GM18499 (cell line): ENCODE results near the gene TH.
"Not testable (repeated sequence)": the region's sequence is repeated elsewhere in the genome, so short reads cannot be mapped to it uniquely, and the experiment has no call there.

Experiments
- ATAC-seq: cut with Tn5 transposase; IDR thresholded peaks from one replicate; pipeline ENCODE4 v1.9.1; 2021; ENCODE audit warnings: moderate number of reproducible peaks; ENCODE audit not compliant: insufficient read depth, unreplicated experiment

The TH gene

DNA sequence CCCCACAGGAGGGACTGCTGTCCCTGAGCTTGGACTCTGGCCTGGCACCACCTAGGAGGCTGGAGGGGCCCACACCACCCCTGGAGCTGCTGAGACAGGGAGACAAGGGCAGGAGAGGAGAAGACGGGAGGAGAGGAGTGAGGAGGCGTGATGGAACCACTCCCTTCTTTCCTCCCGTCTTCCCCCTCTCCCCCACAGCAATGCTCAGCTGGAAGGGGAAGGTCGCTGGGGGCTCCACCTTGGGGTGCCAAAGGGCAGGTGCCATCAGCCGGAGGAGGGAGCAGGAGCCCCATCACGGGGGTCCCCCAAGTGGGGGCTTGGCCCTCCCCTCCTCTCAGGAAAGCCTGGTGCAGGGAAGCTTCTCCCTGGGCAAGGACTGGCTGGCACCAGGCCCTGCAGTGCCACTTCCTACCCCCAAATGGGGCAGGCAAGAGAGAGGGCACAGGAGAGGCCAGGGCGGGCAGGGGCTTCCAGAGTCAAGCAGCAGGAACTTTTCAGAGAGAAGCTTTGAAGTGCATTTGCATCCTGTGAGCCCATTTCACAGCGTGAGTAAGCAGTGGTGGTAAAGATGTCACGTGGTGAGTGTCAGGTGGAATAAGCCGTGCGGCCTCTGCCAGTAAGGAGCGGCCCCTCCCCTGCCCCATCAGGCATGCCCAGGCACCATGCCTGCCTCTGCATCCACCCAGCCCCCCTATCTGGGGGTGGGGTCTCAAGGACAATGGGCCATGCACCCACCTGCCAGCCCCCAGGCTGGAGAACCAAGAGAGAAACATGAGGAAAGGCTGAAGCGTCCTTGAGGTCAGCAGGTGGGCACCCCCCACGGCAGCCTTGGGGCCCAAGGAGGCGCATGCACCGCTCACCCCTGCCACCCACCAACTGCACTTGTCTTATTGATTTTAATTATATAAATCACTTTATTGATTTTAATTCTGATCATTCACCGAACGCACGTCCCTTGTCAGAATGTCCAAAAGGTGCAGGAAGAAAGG, 37.3 kb downstream of the TH start:
- no peak for ATAC-seq

DNA sequence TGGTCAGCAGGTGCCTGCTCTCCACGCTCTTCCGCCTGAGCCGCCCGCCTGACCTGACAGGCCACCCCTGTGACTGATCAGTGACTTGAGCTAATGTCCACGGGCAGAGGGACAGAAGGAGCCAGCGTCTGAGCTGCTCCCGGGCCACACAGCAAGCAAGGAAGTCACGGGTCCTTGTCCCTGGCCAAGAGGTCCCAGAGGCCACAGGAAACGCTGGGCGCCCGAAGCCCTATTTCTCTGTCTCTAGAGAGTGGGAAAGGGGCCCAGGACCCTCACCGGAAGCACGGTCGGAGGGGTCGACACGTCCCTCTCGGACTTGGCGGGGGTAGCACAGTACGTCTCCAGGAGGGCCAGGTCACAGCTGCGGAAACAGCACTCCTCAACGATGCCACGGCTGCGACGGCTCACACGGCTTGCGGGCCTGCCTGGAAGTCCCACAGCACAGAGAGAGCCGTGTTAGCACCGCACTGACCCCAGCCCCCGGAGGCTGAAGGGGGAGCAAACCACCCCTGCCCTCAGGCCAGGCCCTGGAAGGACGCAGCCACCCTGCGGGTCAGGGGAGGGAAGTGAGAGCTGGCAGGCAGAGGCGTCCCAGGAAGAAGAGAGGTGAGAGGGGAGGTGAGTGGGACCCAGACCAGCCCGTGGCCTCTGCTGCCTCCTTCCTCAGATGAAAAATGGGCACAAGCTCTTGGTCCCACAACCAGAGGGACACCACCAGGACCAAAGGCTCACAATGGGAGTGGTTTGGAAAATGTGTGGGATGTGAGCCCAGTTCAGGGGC, 38.2 kb downstream of the TH start:
- ATAC-seq = no peak

DNA sequence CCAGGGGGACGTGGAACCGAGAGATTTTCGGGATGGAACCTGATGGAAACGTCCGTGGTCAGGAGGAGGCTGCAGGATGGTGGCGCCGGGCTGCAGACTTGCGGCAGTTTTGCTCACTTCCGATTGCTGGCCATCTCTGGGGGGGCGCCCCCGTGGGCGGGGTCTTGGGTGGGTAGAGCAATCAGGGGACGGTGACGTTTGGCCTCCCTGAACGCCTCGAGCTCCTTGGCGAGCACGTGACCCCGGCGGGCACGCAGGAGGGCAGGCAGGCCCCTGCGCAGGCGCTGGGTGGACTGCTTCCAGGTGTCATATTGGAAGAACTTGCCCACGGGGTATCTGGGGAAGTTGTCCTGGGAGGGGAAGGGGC, 38.8 kb downstream of the TH start:
- no peak for ATAC-seq

DNA sequence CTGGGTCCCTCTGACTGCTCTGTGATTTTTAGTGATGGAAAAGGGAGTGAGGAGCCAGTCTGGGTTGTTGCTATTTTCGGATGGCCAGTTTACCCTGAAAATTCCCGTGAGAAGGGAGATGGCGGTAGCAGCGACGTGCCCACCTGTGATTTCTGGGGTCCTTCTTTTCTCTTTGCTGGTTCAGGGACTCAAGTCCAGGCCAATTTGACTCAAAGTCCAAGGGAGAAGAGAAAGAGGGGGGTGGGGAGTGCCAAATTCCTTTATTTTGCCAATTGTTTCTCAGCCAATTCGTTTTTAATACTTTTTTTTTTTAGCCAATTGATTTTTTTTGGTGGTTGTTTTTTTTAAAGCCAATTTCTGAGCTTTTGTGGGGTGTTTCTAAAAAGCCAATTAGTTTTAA, 39.4 kb downstream of the TH start:
- ATAC-seq = no peak

DNA sequence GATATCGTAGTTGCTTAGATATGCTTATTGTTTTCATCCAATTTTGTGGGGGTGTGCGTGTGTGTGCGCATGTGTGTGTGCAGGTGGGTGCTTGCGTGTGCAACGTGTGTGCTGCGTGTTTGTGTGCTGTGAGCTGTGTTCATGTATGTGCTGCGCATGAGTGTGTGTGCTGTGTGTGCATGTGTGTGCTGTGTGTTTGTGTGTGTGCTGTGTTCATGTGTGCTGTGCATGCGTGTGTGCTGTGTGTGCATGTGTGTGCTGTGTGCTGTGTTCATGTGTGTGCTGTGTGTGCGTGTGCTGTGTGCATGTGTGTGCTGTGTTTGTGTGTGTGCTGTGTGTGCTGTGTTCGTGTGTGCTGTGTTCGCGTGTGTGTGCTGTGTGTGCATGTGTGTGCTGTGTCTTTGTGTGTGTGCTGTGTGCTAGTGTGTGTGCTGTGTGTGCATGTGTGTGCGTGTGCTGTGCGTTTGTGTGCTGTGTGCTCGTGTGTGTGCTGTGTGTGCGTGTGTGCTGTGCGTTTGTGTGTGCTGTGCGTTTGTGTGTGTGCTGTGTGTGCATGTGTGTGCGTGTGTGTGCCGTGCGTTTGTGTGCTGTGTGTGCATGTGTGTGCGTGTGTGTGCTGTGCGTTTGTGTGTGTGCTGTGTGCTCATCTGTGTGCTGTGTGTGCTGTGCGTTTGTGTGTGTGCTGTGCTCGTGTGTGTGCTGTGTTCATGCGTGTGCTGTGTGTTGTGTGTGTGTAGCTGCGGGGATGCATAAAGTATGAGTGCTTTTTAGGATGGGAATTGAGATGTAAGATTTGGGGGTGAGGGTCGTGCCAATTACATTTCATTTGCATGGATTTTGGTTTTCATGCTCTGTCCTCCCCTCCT, 40.0 kb downstream of the TH start:
- ATAC-seq = no peak

DNA sequence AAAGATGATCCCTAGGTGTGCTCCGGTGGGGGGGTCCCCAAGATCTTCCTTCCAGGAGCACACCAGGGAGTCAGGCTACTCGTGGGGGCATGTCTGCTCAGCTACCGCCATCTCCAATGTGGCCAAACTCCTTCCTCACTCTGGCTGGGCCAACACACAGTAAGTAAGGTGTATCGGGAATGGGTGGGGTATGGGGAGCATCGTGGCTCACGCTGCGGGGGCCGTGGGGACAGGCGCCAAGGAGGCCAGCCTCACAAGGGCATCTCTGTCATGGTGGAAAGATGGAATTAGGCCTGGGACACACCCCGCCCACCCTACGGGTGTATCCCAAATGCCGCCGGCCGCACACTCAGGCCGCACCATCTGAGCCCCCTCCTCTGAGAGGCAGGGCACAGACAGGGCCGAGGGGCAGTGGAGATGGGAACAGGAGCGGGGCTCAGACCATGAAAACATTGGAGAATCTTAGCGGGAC, 40.7 kb downstream of the TH start:
- ATAC-seq = no peak

DNA sequence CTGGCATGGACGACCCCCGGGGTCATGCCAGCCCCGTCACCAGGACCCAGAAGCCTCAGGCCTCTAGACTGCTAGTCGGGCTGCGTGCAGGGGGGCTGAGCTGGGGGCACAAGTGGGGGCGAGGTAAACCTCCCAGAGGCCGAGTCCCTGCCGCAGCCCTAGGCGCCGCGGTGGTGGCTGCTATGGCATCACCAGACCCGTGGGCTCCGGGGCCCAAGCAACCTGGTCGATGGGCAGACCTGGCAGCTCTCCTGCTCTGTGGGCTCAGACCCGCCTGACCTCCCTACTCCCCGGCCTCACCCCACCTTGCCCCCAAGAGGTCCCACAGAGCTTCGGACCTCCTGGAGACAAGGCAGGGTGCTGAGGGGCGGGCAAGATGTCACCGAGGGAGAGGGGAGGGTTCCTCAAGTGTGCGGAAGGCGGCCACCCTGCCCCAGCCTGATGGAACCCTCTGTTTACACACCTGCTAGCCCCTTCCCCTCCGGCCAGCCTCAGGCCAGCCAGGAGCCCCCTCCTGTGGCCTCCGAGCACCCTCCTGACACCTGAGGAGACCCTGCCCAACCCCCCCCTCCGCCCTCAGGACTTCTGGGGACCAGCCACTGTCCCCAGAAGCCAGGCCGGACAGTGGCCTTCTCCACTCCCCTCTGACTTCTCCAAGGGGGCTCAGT, 41.8 kb downstream of the TH start:
- ATAC-seq = no peak

DNA sequence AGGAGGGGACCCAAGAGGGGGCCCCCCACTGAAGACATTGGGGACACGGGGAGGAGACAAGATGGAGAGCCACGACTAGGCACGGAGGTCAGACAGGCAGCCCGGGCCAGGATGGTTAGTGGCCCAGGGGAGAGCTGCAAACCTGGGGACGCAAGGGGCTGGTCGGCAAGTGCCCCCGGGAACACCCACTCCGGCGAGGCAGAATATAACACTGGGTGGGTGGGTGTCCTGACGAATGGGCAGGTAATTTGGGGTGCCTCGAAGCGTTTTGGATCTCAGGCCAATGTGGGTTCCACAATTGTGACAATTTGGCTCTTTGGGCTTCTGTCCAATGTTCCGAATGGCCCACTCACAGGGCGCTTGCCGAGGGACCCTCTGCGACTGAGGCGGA, 42.3 kb downstream of the TH start:
- no peak for ATAC-seq

DNA sequence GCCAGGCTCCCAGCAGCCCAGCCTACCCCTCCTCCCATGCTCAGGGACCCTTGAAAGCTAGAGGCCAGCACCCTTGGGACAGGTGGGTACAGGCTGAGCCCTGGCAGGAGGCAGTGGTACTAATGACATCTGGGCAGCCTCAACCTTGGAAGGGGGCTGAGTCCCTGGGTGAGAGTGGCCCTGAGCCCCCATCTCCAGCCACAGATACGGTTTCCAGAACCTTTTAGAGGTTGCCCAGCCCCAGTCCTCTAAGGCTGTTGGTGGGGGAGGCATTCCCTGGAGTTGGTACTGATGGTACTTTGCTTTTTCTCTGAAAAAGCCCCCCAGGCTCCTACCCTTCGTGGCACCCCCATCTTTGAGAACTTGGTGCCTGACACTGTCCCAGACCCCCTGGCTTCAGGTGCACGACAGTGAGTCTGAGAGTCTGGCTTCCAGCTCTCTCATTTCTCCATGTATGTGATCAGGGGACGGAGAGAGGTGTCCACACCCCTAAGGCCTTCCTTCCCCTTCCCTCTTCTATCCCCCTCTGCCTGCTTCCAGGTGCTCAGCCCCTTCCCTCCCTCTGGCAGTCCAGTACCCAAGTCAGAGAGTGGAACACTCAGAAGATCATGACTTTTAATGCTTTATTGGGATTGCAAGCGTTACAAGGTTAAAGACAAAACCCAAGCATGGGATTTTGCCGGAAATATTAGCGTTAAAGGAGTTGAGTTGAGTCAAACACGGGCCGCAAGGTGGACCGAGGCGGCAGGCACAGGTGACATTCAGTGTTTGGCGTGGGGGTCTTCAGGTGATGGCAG, 42.9 kb downstream of the TH start:
- ATAC-seq = no peak

DNA sequence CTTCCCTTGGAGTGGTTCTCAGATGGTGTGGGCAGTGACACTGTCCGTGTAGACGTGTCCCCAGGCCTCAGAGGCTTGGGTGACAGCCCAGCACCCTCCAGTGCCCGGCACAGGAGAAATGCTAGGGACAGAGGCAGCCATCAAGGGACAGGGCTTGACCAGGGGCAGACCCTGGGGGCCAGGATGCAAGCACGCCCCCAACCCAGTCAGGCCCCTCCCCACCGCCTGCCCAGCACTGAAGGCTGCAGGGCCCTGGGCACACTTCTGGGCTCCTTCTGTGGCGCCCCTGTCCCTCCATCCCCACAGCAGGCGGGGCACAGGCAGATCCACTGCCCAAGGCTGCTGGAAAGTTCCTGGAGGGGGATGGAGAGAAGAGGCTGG, 43.5 kb downstream of the TH start:
- ATAC-seq = no peak

DNA sequence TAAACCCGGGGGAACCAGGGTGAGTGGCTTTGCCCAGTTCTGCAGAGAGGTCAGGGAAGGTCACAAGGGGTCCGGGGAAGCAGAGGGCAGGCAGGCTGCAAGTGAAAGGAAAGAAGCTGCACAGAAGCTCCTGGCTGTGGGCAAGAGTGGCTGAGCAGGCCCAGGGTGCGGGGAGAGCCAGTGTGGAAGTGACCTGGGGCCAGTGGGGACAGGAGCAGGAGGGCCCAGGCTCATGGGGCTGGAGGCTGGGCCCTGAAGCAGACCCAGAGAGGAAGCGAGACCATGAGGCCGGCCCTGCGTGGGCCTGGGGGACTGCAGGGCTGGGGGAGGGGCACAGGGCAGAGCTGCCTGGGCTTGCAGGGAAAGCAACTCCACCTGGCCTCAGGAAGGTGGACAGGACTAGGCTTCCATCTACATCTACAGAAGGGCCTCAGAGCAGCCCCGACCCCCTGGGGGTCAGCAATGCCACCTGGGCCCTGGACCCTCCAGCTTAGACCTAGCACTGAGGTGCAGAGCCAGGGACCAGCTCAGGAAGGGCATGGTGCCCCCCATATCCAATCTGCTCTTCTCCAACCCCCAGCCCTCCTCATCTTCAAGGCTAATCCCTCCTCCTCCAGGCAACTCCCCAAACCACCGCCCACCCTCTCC, 44.0 kb downstream of the TH start:
- ATAC-seq = no peak

DNA sequence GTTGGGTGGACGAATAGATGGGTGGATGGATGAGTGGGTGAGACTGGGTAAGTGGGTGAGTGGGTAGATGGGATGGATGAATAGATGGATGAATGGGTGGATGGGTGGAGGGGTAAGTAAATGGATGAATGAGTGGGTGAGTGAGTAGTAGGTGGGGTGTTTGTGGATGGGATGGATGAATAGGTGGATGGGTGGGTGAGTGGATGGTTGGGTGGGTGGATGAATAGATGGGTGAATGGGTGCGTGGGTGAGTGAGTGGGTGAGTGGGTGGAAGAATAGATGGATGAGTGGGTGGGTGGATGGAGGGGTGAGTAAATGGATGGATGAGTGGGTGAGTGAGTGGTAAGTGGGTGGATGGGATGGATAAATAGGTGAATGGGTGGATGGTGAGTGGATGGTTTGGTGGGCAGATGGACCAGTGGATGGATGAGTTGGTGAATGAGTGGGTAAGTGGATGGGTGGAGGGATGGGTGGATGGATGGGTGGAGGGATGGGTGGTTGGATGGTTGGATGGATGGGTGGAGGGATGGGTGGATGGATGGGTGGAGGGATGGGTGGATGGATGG, 45.0 kb downstream of the TH start:
- ATAC-seq = no peak

DNA sequence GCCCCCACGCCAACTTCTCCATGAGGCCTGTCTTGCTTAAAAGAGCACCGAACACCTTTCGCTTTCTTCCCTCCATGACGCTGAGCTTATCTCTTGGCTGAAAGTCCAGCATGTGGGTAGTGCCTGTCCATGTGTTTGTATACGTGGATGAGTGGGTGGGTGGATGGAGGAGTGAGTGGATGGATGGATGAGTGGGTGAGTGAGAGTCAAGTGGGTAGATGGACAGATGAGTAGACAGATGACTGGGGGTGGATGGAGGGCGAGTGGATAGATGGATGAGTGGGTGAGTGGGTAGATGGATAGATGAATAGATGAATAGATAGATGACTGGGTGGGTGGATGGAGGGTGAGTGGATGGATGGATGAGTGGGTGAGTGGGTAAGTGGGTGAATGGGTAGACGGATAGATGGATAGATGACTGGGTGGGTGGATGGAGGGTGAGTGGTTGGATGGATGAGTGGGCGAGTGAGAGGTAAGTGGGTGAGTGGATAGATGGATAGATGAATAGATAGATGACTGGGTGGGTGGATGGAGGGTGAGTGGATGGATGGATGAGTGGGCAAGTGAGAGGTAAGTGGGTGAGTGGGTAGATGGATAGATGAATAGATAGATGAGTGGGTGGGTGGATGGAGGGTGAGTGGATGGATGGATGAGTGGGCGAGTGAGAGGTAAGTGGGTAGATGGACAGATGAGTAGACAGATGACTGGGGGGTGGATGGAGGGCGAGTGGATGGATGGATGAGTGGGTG, 46.7 kb downstream of the TH start:
- not testable (repeated sequence) for ATAC-seq

DNA sequence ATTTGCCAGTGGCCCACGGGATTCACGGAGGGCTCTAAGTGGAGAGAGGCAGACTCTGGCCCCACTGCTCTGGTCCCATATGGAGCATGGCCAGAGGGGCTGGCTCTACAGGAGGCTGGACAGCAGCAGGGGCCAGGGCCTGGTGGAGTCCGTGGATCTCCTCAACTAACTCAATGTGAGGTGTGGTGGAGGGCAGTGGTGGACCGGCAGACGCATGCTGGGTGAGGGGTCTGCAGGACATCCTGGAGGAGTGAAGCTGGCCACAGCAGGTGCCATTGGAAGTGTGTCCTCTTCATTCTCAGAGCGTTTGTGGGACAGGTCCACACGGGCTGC, 48.0 kb downstream of the TH start:
- no peak for ATAC-seq

DNA sequence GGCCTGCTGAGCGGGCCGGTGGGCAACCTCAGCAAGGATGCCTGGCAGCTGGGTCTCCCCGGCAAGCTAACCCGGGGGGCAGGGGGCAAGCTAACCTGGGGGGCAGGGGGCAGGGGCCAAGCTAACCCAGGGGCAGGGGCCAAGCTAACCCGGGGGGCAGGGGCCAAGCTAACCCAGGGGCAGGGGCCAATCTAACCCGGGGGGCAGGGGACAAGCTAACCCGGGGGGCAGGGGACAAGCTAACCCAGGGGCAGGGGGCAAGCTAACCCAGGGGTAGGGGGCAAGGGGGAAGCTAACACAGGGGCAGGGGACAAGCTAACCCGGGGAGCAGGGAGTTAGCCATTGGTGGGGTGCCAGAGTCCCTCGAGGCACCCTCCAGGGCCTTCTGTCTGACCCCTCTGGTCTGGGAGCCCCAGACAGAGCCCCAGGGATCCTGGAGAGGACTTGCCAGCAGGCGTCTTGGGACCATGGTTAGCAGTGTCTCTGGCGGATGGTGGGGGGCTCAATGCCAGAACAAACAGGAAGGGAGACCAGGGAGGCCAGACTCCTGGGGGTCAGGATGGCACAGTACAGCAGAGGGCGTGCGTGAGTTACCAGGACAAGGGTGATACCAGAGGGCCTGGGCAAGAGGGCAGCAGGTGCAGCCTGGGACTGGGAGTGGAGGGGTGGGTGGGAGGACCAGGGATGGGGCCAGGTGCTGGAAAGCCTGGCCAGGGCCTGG, 48.5 kb downstream of the TH start:
- ATAC-seq = no peak

DNA sequence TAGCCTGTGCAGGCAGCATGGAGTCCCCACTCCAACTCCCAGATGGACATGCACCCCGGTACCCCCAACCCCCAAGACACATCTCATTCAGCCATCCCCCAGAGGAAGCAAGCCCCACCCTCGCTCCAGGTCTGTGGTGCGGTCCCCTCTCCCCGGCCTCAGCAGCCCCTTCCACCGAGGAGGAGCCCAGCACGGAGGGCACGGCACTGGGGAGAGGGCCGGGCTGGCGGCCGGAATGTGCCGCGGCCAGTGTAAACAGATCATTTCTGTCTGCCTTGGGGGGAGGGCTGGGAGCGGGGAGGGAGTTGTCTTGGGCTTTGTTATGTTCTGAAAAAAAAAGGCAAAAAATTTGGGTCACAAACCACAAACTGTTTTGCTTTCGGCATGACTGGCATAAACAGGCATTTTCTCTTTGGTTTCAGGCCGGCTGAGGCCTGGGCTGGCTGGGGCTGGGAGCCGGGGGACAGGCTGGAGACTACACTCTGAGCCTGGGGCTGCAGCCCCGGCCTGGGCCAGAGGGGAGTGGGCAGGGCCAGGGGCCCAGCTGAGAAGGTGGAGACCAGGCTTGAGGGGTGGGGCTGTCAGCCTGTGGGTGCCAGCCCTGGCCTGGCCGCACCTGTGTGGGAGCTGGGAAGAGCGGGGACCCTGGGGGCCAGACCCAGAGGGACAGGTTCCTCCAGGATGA, 49.3 kb downstream of the TH start:
- no peak for ATAC-seq
